Progenitor cell of endocrine pancreas (in vitro differentiated cells): ENCODE results near the gene GCGR. TPM values are rescaled to one million over a fixed set of nuclear protein-coding genes. Genes with fewer than 3 reads are reported as not detected.
"Not testable (repeated sequence)": the region's sequence is repeated elsewhere in the genome, so short reads cannot be mapped to it uniquely, and the experiment has no call there.

Experiments
- DNase-seq: peaks from one replicate; pipeline ENCODE4 v3.0.0; 2021; ENCODE audit warnings: low spot score; ENCODE audit not compliant: unreplicated experiment
- H3K27ac Mint-ChIP-seq: 2 replicates; pipeline ENCODE4 v1.8.0; 2021; ENCODE audit warnings: mild to moderate bottlenecking, moderate library complexity, mixed read lengths
- H3K27me3 Mint-ChIP-seq: 2 replicates; pipeline ENCODE4 v1.8.0; 2021; ENCODE audit warnings: mixed read lengths
- H3K36me3 Mint-ChIP-seq: 2 replicates; pipeline ENCODE4 v1.8.0; 2022; ENCODE audit warnings: mixed read lengths; ENCODE audit not compliant: insufficient read depth
- H3K4me1 Mint-ChIP-seq: 2 replicates; pipeline ENCODE4 v1.8.0; 2021; ENCODE audit warnings: low read depth, mixed read lengths
- H3K4me3 Mint-ChIP-seq: 2 replicates; pipeline ENCODE4 v1.8.0; 2021; ENCODE audit warnings: low read depth, mild to moderate bottlenecking, moderate library complexity, mixed read lengths
- H3K9me3 Mint-ChIP-seq: 2 replicates; pipeline ENCODE4 v1.8.0; 2021; ENCODE audit warnings: low read depth, mixed read lengths
- total RNA-seq: library from RNA; stranded (reverse); gene quantifications from 2 replicates; pipeline ENCODE4 v1.2.1, GENCODE V29; 2021
- TF ChIP-seq, protein P1 (sequence below): fragments of 200-600 bp; sonication (generic); IDR thresholded peaks from one replicate; pipeline ENCODE4 v1.5.0; 2021; ENCODE audit warnings: antibody characterized with exemption, mild to moderate bottlenecking; ENCODE audit not compliant: unreplicated experiment

The GCGR gene
- total RNA-seq, 1 donor from 2014 or later = 2.2 TPM

DNA sequence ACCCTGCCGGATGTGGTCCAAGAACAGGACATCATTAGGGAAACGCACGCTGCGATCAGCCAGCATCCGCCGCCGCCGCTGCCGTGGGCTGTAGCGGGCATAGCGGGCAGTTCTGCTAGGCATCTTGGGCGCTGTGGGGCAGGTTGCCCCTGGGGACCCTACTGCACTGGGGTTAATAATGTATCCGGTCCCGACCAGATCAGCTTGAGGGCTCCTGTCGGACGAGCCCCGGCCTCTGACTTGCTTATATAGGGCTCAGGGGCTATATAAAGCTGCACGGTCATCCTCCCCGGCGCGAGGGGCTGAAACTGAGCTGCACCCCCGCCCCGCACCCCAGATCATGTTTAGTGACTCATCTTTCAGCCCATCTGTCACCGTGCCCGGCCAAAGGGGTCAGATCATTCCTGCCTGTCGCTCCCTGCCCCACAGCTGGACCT is 30.9 kb downstream of the GCGR start, which contains the start of gene PPP1R27:
Gene PPP1R27 (minus strand): TSS at position 220 of the 437 bp plus-strand sequence. CDS start 97 bp downstream, at position 123.
- Mint-ChIP-seq H3K27ac (peak within 1 kb of the TSS; percentile 96), H3K27me3 (no peaks in the 10 kb centered on the region), H3K9me3 (no peaks in the 10 kb centered on the region), H3K36me3 (no peaks in the 10 kb centered on the region), H3K4me1 (peaks cover 10% of the 10 kb centered on the region), H3K4me3 (peak within 1 kb of the TSS; percentile 80)
- DNase-seq = no peak
- TF ChIP-seq, protein P1, sequence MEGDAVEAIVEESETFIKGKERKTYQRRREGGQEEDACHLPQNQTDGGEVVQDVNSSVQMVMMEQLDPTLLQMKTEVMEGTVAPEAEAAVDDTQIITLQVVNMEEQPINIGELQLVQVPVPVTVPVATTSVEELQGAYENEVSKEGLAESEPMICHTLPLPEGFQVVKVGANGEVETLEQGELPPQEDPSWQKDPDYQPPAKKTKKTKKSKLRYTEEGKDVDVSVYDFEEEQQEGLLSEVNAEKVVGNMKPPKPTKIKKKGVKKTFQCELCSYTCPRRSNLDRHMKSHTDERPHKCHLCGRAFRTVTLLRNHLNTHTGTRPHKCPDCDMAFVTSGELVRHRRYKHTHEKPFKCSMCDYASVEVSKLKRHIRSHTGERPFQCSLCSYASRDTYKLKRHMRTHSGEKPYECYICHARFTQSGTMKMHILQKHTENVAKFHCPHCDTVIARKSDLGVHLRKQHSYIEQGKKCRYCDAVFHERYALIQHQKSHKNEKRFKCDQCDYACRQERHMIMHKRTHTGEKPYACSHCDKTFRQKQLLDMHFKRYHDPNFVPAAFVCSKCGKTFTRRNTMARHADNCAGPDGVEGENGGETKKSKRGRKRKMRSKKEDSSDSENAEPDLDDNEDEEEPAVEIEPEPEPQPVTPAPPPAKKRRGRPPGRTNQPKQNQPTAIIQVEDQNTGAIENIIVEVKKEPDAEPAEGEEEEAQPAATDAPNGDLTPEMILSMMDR = no peak

DNA sequence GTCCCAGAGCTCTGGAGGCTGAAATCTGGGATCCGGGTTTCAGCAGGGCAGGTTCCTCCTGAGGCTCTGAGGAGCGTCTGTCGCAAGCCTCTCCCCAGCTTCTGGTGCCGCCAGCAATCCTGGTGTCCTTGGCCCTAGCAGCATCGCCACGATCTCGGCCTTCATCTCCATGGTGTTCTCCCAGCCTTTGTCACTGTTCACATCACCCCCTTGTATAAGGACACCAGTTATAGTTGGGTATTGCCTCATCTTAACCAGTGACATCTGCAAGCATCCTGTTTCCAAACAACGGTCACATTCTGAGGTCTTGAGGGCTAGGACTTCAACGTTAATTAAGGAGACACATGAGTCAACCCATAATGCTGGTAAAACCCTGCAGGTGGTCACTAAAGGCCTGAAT is 33.7 kb downstream of the GCGR start:
- no peaks in the 10 kb centered on the region for H3K27me3 Mint-ChIP-seq
- no peaks in the 10 kb centered on the region for H3K36me3 Mint-ChIP-seq
- no peak overlapping the region for H3K4me3 Mint-ChIP-seq
- DNase-seq = no peak
- H3K27ac Mint-ChIP-seq = no peak overlapping the region
- no peaks in the 10 kb centered on the region for H3K9me3 Mint-ChIP-seq
- peaks cover 2% of the 10 kb centered on the region for H3K4me1 Mint-ChIP-seq
- TF ChIP-seq, protein P1 = no peak

DNA sequence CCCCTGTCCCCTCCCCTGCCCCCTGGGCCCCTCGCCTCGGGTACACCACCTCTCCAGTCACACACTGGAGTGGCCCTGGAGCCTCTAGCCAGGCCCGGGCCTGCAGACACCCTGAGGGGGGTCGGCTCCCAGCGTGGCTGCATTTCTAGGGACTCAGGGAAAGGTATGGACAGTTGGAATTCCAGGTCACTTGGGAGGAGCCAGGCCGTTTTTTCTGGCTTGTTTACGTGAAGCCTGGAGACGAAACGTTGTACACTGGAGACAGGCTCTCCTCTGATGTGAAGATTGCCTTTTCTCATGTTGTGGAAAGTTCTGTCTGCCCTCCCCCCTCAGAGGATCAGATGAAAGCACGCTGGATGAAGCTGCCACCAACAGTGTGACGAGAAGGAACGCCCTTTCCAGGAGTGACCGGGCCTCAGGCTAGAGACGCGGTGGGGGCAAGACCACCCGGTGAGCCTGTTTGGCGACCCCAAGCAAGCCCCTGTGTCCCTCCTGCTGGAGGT is 34.9 kb downstream of the GCGR start:
- TF ChIP-seq, protein P1 = no peak
- Mint-ChIP-seq H3K27ac (no peak overlapping the region), H3K27me3 (no peaks in the 10 kb centered on the region), H3K4me1 (no peaks in the 10 kb centered on the region), H3K4me3 (no peak overlapping the region), H3K9me3 (no peaks in the 10 kb centered on the region), H3K36me3 (peaks cover 1% of the 10 kb centered on the region)
- no peak for DNase-seq

DNA sequence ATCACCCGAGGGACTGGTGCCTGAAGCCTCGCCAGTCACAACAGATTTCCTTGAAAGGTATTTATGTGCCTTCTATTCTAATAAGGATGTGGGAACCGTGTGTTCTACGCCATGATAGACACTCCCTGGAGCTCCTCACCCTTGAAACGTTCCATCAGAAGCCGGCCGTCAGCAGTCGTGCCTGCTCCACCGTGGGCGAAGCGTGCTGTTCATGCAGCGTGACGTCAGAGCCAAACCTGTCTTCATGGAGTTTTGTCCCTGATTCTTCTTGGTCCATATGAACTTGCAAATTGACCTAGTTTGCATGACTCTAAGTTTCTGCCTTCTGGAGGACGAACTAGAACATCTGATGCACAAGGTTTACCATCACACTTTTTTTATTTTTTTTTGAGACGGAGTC is 35.4 kb downstream of the GCGR start:
- H3K9me3 Mint-ChIP-seq = no peaks in the 10 kb centered on the region
- no peak overlapping the region for H3K27ac Mint-ChIP-seq

DNA sequence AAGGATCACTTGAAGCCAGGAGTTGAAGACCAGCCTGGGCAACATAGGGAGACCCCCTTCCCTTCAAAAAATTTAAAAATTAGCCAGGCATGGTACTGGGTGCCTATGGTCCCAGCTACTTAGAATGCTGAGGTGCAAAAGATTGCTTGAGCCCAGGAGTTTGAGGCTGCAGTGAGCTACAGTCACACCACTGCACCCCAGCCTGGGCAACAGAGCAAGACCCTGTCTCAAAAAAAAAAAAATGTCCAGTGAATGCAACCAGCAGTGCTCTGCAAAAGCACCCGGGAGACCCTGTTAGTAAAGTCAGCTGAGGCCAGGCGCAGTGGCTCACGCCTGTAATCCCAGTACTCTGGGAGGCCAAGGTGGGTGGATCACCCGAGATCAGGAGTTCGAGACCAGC is 36.1 kb downstream of the GCGR start:
- not testable (repeated sequence) for H3K4me1 Mint-ChIP-seq, H3K27me3 Mint-ChIP-seq, H3K36me3 Mint-ChIP-seq, H3K9me3 Mint-ChIP-seq, H3K27ac Mint-ChIP-seq, DNase-seq, H3K4me3 Mint-ChIP-seq

More for the DNA sequence above, 35.4 kb downstream of the GCGR start:
- Mint-ChIP-seq H3K36me3 (peaks cover 2% of the 10 kb centered on the region), H3K4me3 (no peak overlapping the region), H3K4me1 (no peaks in the 10 kb centered on the region), H3K27me3 (no peaks in the 10 kb centered on the region)
- DNase-seq = no peak
- TF ChIP-seq, protein P1 = no peak
